Thymus (tissue), 11 donors: ENCODE measurements around the gene ORC4. TPM values are rescaled to one million over a fixed set of nuclear protein-coding genes. Genes with fewer than 3 reads are reported as not detected.

ENCODE experiments used
- DNase-seq, 9 donors: peaks; one replicate each; pipeline ENCODE4 v3.0.0-alpha.2; 2013; ENCODE audit warnings: low spot score in 9 of 9, low read depth in 6 of 9, missing footprints in 1 of 9
- H3K27ac ChIP-seq, 2 donors: one replicate each; pipeline ENCODE4 v1.5.1; 2013; ENCODE audit warnings: control low read depth in 1 of 2, low read depth in 1 of 2, low read length in 1 of 2, mild to moderate bottlenecking in 1 of 2, moderate library complexity in 1 of 2
- H3K27me3 ChIP-seq, 2 donors: one replicate each; pipeline ENCODE4 v1.5.1; 2013; ENCODE audit warnings: low read length in 1 of 2; ENCODE audit not compliant: control insufficient read depth in 2 of 2, insufficient read depth in 1 of 2
- H3K36me3 ChIP-seq, 2 donors: one replicate each; pipeline ENCODE4 v1.5.1; 2013; ENCODE audit warnings: low read length in 1 of 2, mild to moderate bottlenecking in 1 of 2, moderate library complexity in 1 of 2; ENCODE audit not compliant: control insufficient read depth in 2 of 2, insufficient read depth in 2 of 2
- H3K4me1 ChIP-seq, 2 donors: one replicate each; pipeline ENCODE4 v1.5.1; 2013; ENCODE audit warnings: low read length in 2 of 2; ENCODE audit not compliant: control insufficient read depth in 2 of 2, insufficient read depth in 2 of 2
- H3K4me3 ChIP-seq, 2 donors: one replicate each; pipeline ENCODE4 v1.5.1; 2013; ENCODE audit warnings: low read length in 2 of 2, control low read depth in 1 of 2, mild to moderate bottlenecking in 1 of 2
- H3K9me3 ChIP-seq, 2 donors: one replicate each; pipeline ENCODE4 v1.5.1; 2013; ENCODE audit warnings: low read length in 1 of 2, mild to moderate bottlenecking in 1 of 2; ENCODE audit not compliant: control insufficient read depth in 2 of 2, insufficient read depth in 1 of 2
- WGBS: extraction: QIAGEN DNeasy Blood & Tissue Kit; methylation state at CpG from one replicate; pipeline ENCODE4 v1.1.7; 2013; 5-methylcytosine and 5-hydroxymethylcytosine counted together
- polyA plus RNA-seq: library from polyadenylated mRNA; stranded (reverse); fragments of 200-250 nt; gene quantifications from one replicate; pipeline ENCODE4 v1.2.3, GENCODE V29; 2013
- total RNA-seq: library from RNA; stranded (reverse); fragments of 120-200 nt; gene quantifications from one replicate; pipeline ENCODE4 v1.2.4, GENCODE V29; 2013
- donor health status: healthy.

ORC4 gene
- total and polyA plus RNA-seq, 2 donors: 22.8 to 44.7 TPM

- Histone ChIP-seq H3K36me3 (no peaks in the 10 kb centered on the region), H3K4me1 (no peaks in the 10 kb centered on the region), H3K27ac (no peak overlapping the region), H3K9me3 (no peaks in the 10 kb centered on the region), H3K4me3 (no peak overlapping the region), H3K27me3 (no peaks in the 10 kb centered on the region)
- DNase-seq: peak in 1 of 9 donors; percentile 5
- WGBS: 71% methylated on average over 3 of the region's 3 CpGs
Observed at GRCh38 chr2:147913701-147914480, 106.6 kb downstream of the ORC4 start.

- Histone ChIP-seq H3K4me1 (no peaks in the 10 kb centered on the region), H3K27me3 (no peaks in the 10 kb centered on the region), H3K27ac (no peak overlapping the region), H3K36me3 (no peaks in the 10 kb centered on the region), H3K9me3 (no peaks in the 10 kb centered on the region), H3K4me3 (no peak overlapping the region)
- peak; percentile 4 to 63 (median 38) for DNase-seq
- WGBS: 1% methylated on average over 2 of the region's 2 CpGs
Observed at GRCh38 chr2:147910990-147911473, 109.5 kb downstream of the ORC4 start.

GRCh38 chr2:147909178-147909577, 111.4 kb downstream of the ORC4 start:
- 97% methylated on average over 2 of the region's 2 CpGs for WGBS
- Histone ChIP-seq H3K27ac (no peak overlapping the region), H3K4me3 (no peak overlapping the region), H3K4me1 (no peaks in the 10 kb centered on the region), H3K36me3 (no peaks in the 10 kb centered on the region), H3K9me3 (no peaks in the 10 kb centered on the region), H3K27me3 (no peaks in the 10 kb centered on the region)
- DNase-seq: no peak

GRCh38 chr2:147904051-147904450, 116.5 kb downstream of the ORC4 start:
- no peaks in the 10 kb centered on the region for H3K27me3 ChIP-seq
- H3K27ac ChIP-seq: no peak overlapping the region
- WGBS: 95% methylated on average over 4 of the region's 4 CpGs
- no peak overlapping the region for H3K4me3 ChIP-seq
- H3K9me3 ChIP-seq: no peaks in the 10 kb centered on the region
- no peak for DNase-seq
- no peaks in the 10 kb centered on the region for H3K36me3 ChIP-seq
- H3K4me1 ChIP-seq: no peaks in the 10 kb centered on the region

GRCh38 chr2:147888680-147889079, 131.9 kb downstream of the ORC4 start:
- Histone ChIP-seq H3K27me3 (no peaks in the 10 kb centered on the region), H3K36me3 (no peaks in the 10 kb centered on the region), H3K9me3 (no peaks in the 10 kb centered on the region), H3K4me1 (no peaks in the 10 kb centered on the region), H3K4me3 (no peak overlapping the region), H3K27ac (no peak overlapping the region)
- DNase-seq: no peak
- WGBS: 91% methylated on average over 3 of the region's 3 CpGs

GRCh38 chr2:147886136-147886535, 134.4 kb downstream of the ORC4 start:
- H3K4me3 ChIP-seq: no peak overlapping the region
- H3K9me3 ChIP-seq: no peaks in the 10 kb centered on the region
- 92% methylated on average over 2 of the region's 2 CpGs for WGBS
- no peaks in the 10 kb centered on the region for H3K4me1 ChIP-seq
- no peak for DNase-seq
- no peaks in the 10 kb centered on the region for H3K36me3 ChIP-seq
- H3K27ac ChIP-seq: no peak overlapping the region
- H3K27me3 ChIP-seq: no peaks in the 10 kb centered on the region

GRCh38 chr2:147884830-147885229, 135.7 kb downstream of the ORC4 start:
- no peak for DNase-seq
- no peaks in the 10 kb centered on the region for H3K36me3 ChIP-seq
- no peaks in the 10 kb centered on the region for H3K4me1 ChIP-seq
- no peaks in the 10 kb centered on the region for H3K9me3 ChIP-seq
- H3K27ac ChIP-seq: no peak overlapping the region
- H3K4me3 ChIP-seq: no peak overlapping the region
- no peaks in the 10 kb centered on the region for H3K27me3 ChIP-seq

GRCh38 chr2:147882631-147883030, 137.9 kb downstream of the ORC4 start:
- H3K27me3 ChIP-seq: no peaks in the 10 kb centered on the region
- H3K27ac ChIP-seq: no peak overlapping the region
- no peaks in the 10 kb centered on the region for H3K4me1 ChIP-seq
- H3K36me3 ChIP-seq: no peaks in the 10 kb centered on the region
- H3K4me3 ChIP-seq: no peak overlapping the region
- H3K9me3 ChIP-seq: no peaks in the 10 kb centered on the region
- DNase-seq: no peak
